ENCODE results near the gene HTD2. TPM values are rescaled to one million over a fixed set of nuclear protein-coding genes. Genes with fewer than 3 reads are reported as not detected.

Gene HTD2
- total RNA-seq, 1 experiment from 2014 or later: 10.1 TPM

GRCh38 chr3:58353722-58354553 lies 47.6 kb downstream of the HTD2 start:
- Mint-ChIP-seq H3K27ac (ENCODE audit: low read depth, unreplicated experiment) (no peak overlapping the region), H3K4me3 (ENCODE audit: unreplicated experiment) (no peak overlapping the region), H3K27me3 (ENCODE audit: insufficient read depth, unreplicated experiment) (no peaks in the 10 kb centered on the region), H3K4me1 (ENCODE audit: insufficient read depth, unreplicated experiment) (peaks cover 15% of the 10 kb centered on the region), H3K36me3 (ENCODE audit: insufficient read depth, unreplicated experiment) (peaks cover 7% of the 10 kb centered on the region), H3K9me3 (ENCODE audit: unreplicated experiment) (no peaks in the 10 kb centered on the region)
- POLR2A ChIA-PET: interaction anchor here (1.3 to 2.4 kb wide), 2 partner anchors 9 to 19 kb away, joined by 3 to 5 read pairs; no protein-coding TSS in a partner anchor
- TF ChIP-seq, protein P1, sequence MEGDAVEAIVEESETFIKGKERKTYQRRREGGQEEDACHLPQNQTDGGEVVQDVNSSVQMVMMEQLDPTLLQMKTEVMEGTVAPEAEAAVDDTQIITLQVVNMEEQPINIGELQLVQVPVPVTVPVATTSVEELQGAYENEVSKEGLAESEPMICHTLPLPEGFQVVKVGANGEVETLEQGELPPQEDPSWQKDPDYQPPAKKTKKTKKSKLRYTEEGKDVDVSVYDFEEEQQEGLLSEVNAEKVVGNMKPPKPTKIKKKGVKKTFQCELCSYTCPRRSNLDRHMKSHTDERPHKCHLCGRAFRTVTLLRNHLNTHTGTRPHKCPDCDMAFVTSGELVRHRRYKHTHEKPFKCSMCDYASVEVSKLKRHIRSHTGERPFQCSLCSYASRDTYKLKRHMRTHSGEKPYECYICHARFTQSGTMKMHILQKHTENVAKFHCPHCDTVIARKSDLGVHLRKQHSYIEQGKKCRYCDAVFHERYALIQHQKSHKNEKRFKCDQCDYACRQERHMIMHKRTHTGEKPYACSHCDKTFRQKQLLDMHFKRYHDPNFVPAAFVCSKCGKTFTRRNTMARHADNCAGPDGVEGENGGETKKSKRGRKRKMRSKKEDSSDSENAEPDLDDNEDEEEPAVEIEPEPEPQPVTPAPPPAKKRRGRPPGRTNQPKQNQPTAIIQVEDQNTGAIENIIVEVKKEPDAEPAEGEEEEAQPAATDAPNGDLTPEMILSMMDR (IDR thresholded peaks at IDR 0.05; ENCODE audit: unreplicated experiment): no peak
- no TSS peak for BruUV-seq (replicated peaks)
- no peak for DNase-seq (ENCODE audit: unreplicated experiment)
- CTCF ChIA-PET: interaction anchor here (0.6 to 0.7 kb wide), 4 partner anchors 12 to 64 kb away, joined by 3 to 5 read pairs (median 4); no protein-coding TSS in a partner anchor
- intact Hi-C loops (cut with micrococcal nuclease): no loop called here

DNA sequence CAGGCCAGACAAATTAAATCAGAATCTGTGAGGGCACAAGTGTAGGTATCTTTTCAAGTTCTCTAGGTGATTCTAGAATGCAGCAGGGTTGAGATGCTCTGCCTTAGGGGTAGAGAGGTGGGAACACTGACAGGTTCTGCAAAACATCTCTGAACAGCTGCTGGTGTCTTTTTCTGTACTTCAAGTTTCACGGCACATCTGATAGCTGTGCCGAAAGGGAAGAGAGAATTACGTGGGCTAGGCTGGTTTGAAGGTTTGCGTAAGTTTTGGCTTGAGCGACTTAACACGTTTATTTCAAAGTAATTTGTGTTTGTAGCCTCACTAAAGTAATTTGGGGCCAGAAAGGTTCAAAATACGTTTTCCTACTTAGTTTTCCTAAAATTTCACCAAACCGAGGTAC lies 48.9 kb downstream of the HTD2 start:
- intact Hi-C loops (cut with micrococcal nuclease): no loop called here
- H3K27me3 Mint-ChIP-seq (ENCODE audit: insufficient read depth, unreplicated experiment): no peaks in the 10 kb centered on the region
- H3K9me3 Mint-ChIP-seq (ENCODE audit: unreplicated experiment): no peaks in the 10 kb centered on the region
- POLR2A ChIA-PET: interaction anchor here (1.8 kb wide), 1 partner anchor 10 kb away, joined by 5 read pairs; no protein-coding TSS in a partner anchor
- CTCF ChIA-PET: interaction anchor here (0.6 to 0.8 kb wide), 3 partner anchors 9 to 54 kb away, joined by 4 to 8 read pairs (median 5); no protein-coding TSS in a partner anchor
- peaks cover 12% of the 10 kb centered on the region for H3K36me3 Mint-ChIP-seq (ENCODE audit: insufficient read depth, unreplicated experiment)
- BruUV-seq (replicated peaks): no TSS peak
- H3K4me3 Mint-ChIP-seq (ENCODE audit: unreplicated experiment): no peak overlapping the region
- no peak overlapping the region for H3K27ac Mint-ChIP-seq (ENCODE audit: low read depth, unreplicated experiment)
- TF ChIP-seq, protein P1 (IDR thresholded peaks at IDR 0.05; ENCODE audit: unreplicated experiment): no peak
- DNase-seq (ENCODE audit: unreplicated experiment): no peak
- peaks cover 15% of the 10 kb centered on the region for H3K4me1 Mint-ChIP-seq (ENCODE audit: insufficient read depth, unreplicated experiment)

GRCh38 chr3:58356054-58356453 lies 49.7 kb downstream of the HTD2 start:
- CTCF ChIA-PET: interaction anchor here (0.7 kb wide), 1 partner anchor 50 kb away, joined by 3 read pairs; the partner anchor contains the start of genes HTD2 and RPP14
- BruUV-seq (replicated peaks): no TSS peak

DNA sequence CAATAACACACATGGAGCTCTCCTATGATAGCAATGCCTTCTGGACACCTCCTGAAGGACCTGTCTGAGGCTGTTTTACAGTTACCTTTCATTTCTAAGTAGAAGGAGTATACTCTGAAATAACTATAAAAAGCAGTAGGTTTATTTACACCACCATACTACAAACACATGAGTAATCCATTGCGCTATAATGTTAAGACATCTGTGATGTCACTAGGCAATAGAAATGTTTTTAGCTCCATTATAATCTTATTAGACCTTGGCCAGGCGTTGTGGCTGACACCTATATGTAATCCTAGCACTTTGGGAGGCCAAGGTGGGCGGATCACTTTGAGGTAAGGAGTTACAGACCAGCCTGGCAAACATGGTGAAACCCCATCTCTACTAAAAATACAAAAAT lies 51.1 kb downstream of the HTD2 start:
- Mint-ChIP-seq H3K27ac (ENCODE audit: low read depth, unreplicated experiment) (no peak overlapping the region), H3K36me3 (ENCODE audit: insufficient read depth, unreplicated experiment) (peaks cover 12% of the 10 kb centered on the region), H3K9me3 (ENCODE audit: unreplicated experiment) (no peaks in the 10 kb centered on the region), H3K4me3 (ENCODE audit: unreplicated experiment) (no peak overlapping the region), H3K27me3 (ENCODE audit: insufficient read depth, unreplicated experiment) (no peaks in the 10 kb centered on the region), H3K4me1 (ENCODE audit: insufficient read depth, unreplicated experiment) (peaks cover 15% of the 10 kb centered on the region)
- BruUV-seq (replicated peaks): no TSS peak
- DNase-seq (ENCODE audit: unreplicated experiment): no peak
- ChIA-PET POLR2A (no interaction called here), CTCF (interaction anchor here (0.8 to 1.0 kb wide), 2 partner anchors 35 to 58 kb away, joined by 3 read pairs; no protein-coding TSS in a partner anchor)
- TF ChIP-seq, protein P1 (IDR thresholded peaks at IDR 0.05; ENCODE audit: unreplicated experiment): no peak
- intact Hi-C loops (cut with micrococcal nuclease): no loop called here

More at GRCh38 chr3:58356054-58356453, 49.7 kb downstream of the HTD2 start:
- no peak for DNase-seq (ENCODE audit: unreplicated experiment)
- Mint-ChIP-seq H3K4me1 (ENCODE audit: insufficient read depth, unreplicated experiment) (peaks cover 15% of the 10 kb centered on the region), H3K4me3 (ENCODE audit: unreplicated experiment) (no peak overlapping the region), H3K36me3 (ENCODE audit: insufficient read depth, unreplicated experiment) (peaks cover 12% of the 10 kb centered on the region), H3K27ac (ENCODE audit: low read depth, unreplicated experiment) (no peak overlapping the region), H3K9me3 (ENCODE audit: unreplicated experiment) (no peaks in the 10 kb centered on the region), H3K27me3 (ENCODE audit: insufficient read depth, unreplicated experiment) (no peaks in the 10 kb centered on the region)
- intact Hi-C loops (cut with micrococcal nuclease): no loop called here
- TF ChIP-seq, protein P1 (IDR thresholded peaks at IDR 0.05; ENCODE audit: unreplicated experiment): no peak
- POLR2A ChIA-PET: interaction anchor here (1.8 kb wide), 1 partner anchor 11 kb away, joined by 5 read pairs; no protein-coding TSS in a partner anchor
